Lower lobe of right lung (tissue), 2 donors: ENCODE data around the gene PRR36. TPM values are rescaled to one million over a fixed set of nuclear protein-coding genes. Genes with fewer than 3 reads are reported as not detected.

ENCODE experiments used
- ATAC-seq, 2 donors: fragments of 200-7000 bp; cut with Tn5 transposase; one replicate each; pipeline ENCODE4 v1.9.1; 2020 to 2022; ENCODE audit warnings: mild to moderate bottlenecking in 2 of 2, moderate library complexity in 2 of 2
- DNase-seq: peaks from one replicate; pipeline ENCODE4 v3.0.0-alpha.2; 2020
- H3K27ac ChIP-seq: fragments of 200-600 bp; one replicate; pipeline ENCODE4 v1.8.0; 2022
- H3K27me3 ChIP-seq: fragments of 200-600 bp; one replicate; pipeline ENCODE4 v1.8.0; 2022; ENCODE audit warnings: low read depth
- H3K36me3 ChIP-seq: fragments of 200-600 bp; one replicate; pipeline ENCODE4 v1.8.0; 2022; ENCODE audit warnings: mild to moderate bottlenecking
- H3K4me1 ChIP-seq: fragments of 200-600 bp; one replicate; pipeline ENCODE4 v1.8.0; 2022
- H3K4me3 ChIP-seq: fragments of 200-600 bp; one replicate; pipeline ENCODE4 v1.8.0; 2022; ENCODE audit warnings: mild to moderate bottlenecking
- H3K9me3 ChIP-seq: fragments of 200-600 bp; one replicate; pipeline ENCODE4 v1.8.0; 2022
- intact Hi-C: fragments of 100-400 bp; cut with DNase I; formaldehyde crosslinking; loops from one replicate; pipeline ENCODE4 v1.11.0; 2022
- total RNA-seq: library from RNA; stranded (reverse); fragmentation: NEBNext Ultra II Directional; extraction: Animal tissue kit (Norgen Biotek cat#: 25700); gene quantifications from one replicate; pipeline ENCODE4 v1.2.1, GENCODE V29; 2021
- TF ChIP-seq, protein P1 (sequence below): fragments of 200-600 bp; IDR thresholded peaks from one replicate; pipeline ENCODE4 v1.8.0; 2022; ENCODE audit warnings: antibody characterized with exemption, mild to moderate bottlenecking
- donor health status: DM: no; HTN: yes; CAD: no; lungs with severe emphysema.

The PRR36 gene
- total RNA-seq, 1 donor from 2014 or later, result 2.5 TPM

- H3K36me3 ChIP-seq, result no peaks in the 10 kb centered on the region
- TF ChIP-seq, protein P1, sequence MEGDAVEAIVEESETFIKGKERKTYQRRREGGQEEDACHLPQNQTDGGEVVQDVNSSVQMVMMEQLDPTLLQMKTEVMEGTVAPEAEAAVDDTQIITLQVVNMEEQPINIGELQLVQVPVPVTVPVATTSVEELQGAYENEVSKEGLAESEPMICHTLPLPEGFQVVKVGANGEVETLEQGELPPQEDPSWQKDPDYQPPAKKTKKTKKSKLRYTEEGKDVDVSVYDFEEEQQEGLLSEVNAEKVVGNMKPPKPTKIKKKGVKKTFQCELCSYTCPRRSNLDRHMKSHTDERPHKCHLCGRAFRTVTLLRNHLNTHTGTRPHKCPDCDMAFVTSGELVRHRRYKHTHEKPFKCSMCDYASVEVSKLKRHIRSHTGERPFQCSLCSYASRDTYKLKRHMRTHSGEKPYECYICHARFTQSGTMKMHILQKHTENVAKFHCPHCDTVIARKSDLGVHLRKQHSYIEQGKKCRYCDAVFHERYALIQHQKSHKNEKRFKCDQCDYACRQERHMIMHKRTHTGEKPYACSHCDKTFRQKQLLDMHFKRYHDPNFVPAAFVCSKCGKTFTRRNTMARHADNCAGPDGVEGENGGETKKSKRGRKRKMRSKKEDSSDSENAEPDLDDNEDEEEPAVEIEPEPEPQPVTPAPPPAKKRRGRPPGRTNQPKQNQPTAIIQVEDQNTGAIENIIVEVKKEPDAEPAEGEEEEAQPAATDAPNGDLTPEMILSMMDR, result no peak
- intact Hi-C loops, result no loop called here
- DNase-seq (no peak), ATAC-seq (no peak)
- H3K27ac ChIP-seq, result no peak overlapping the region
- H3K4me3 ChIP-seq, result no peak overlapping the region
- no peaks in the 10 kb centered on the region for H3K9me3 ChIP-seq
- H3K27me3 ChIP-seq, result peaks cover 16% of the 10 kb centered on the region
- H3K4me1 ChIP-seq, result no peaks in the 10 kb centered on the region
These were observed 11.6 kb upstream of the PRR36 start for GRCh38 chr19:7885818-7886217.

DNA sequence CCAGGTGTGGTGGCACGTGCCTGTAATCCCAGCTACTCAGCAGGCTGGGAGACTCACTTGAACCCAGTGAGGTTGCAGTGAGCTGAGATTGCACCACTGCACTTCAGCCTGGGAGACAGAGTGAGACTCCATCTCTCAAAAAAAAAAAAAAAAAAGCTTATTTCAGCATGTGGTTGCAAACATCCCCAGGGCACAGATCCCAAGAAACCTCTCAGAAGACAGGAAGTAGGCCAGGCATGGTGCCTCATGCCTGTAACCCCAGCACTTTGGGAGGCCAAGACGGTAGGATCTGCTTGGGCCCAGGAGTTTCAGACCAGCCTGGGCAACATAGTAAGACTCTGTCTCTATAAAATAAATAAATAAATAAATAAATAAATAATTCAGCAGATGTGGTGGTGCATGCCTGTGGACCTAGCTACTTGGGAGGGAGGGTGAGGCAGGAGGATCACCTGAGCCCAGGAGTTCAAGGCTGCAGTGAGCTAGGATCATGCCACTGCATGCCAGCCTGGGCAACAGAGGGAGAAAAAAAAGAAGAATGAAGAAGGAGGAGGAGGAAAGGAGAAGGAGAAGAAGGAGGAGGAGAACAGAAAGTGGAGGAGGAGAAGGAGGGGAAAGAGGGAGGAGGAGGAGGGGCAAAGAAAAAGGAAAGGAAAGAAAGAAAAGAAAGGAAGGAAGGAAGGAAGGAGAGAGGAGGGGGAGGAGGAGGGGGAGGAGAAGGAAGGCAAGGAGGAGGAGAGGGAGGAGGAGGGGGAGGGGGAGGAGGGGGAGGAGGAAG, 9.8 kb upstream of the PRR36 start:
- DNase-seq, result no peak
- H3K4me3 ChIP-seq, result no peak overlapping the region
- TF ChIP-seq, protein P1, result no peak
- no peaks in the 10 kb centered on the region for H3K9me3 ChIP-seq
- H3K36me3 ChIP-seq, result no peaks in the 10 kb centered on the region
- intact Hi-C loops, result no loop called here
- no peak for ATAC-seq
- no peaks in the 10 kb centered on the region for H3K4me1 ChIP-seq
- H3K27ac ChIP-seq, result no peak overlapping the region
- H3K27me3 ChIP-seq, result peaks cover 15% of the 10 kb centered on the region

- TF ChIP-seq, protein P1, result no peak
- ATAC-seq (no peak), DNase-seq (no peak)
- Histone ChIP-seq H3K4me1 (no peaks in the 10 kb centered on the region), H3K36me3 (no peaks in the 10 kb centered on the region), H3K4me3 (no peak overlapping the region), H3K9me3 (no peaks in the 10 kb centered on the region), H3K27me3 (peaks cover 6% of the 10 kb centered on the region), H3K27ac (no peak overlapping the region)
- intact Hi-C loops, result no loop called here
These were observed 8.9 kb upstream of the PRR36 start for GRCh38 chr19:7883105-7883504.

GRCh38 chr19:7881910-7882309, 7.7 kb upstream of the PRR36 start:
- ATAC-seq, result no peak
- H3K4me1 ChIP-seq, result no peaks in the 10 kb centered on the region
- DNase-seq, result no peak
- no peaks in the 10 kb centered on the region for H3K27me3 ChIP-seq
- H3K9me3 ChIP-seq, result no peaks in the 10 kb centered on the region
- no peak overlapping the region for H3K27ac ChIP-seq
- intact Hi-C loops, result no loop called here
- no peaks in the 10 kb centered on the region for H3K36me3 ChIP-seq
- TF ChIP-seq, protein P1, result no peak
- no peak overlapping the region for H3K4me3 ChIP-seq

- H3K9me3 ChIP-seq, result no peaks in the 10 kb centered on the region
- no peak for ATAC-seq
- no peak for DNase-seq
- no peaks in the 10 kb centered on the region for H3K36me3 ChIP-seq
- no peaks in the 10 kb centered on the region for H3K4me1 ChIP-seq
- H3K4me3 ChIP-seq, result no peak overlapping the region
- TF ChIP-seq, protein P1, result no peak
- no peaks in the 10 kb centered on the region for H3K27me3 ChIP-seq
- H3K27ac ChIP-seq, result no peak overlapping the region
- intact Hi-C loops, result no loop called here
These were observed 5.6 kb upstream of the PRR36 start for GRCh38 chr19:7879836-7880235.
